H1 (cell line): Measurements from ENCODE around the gene PLCB4. TPM values are rescaled to one million over a fixed set of nuclear protein-coding genes. Genes with fewer than 3 reads are reported as not detected.

Source experiments
- CTCF ChIA-PET: fragments of 300-600 bp; sonication (Branson Sonifier 250); formaldehyde crosslinking; loops from one replicate; lab custom pipeline; 2021; ENCODE audit not compliant: partially characterized antibody; lab: Charles Lee
- POLR2A ChIA-PET: fragments of 300-600 bp; sonication (Branson Sonifier 250); formaldehyde crosslinking; loops from one replicate; lab custom pipeline; 2021; ENCODE audit warnings: inconsistent platforms; ENCODE audit not compliant: partially characterized antibody; lab: Charles Lee
- DNase-seq, 2 experiments: peaks; one replicate each; pipeline versions ENCODE4 v3.0.0 to v3.0.0-alpha.2; 2010 to 2022; ENCODE audit warnings: low spot score in 2 of 2, low read depth in 1 of 2, mixed read lengths in 1 of 2
- FAIRE-seq: peaks from 2 replicates; lab custom pipeline; 2011; peaks lifted over from hg19 to GRCh38; lab: Jason Lieb, UNC
- H2AFZ ChIP-seq: 2 replicates; pipeline ENCODE4 v1.8.1; 2012; ENCODE audit warnings: low read length, inconsistent platforms
- H2AK5ac ChIP-seq: 2 replicates; pipeline ENCODE4 v1.6.1; 2013; ENCODE audit warnings: low read depth, low read length
- H2BK120ac ChIP-seq: replicated peaks from 2 replicates; pipeline ENCODE3; 2013; ENCODE audit warnings: low read depth, low read length, inconsistent platforms
- H2BK12ac ChIP-seq: 2 replicates; pipeline ENCODE4 v1.6.1; 2013; ENCODE audit warnings: low read depth, low read length
- H2BK15ac ChIP-seq: 2 replicates; pipeline ENCODE4 v1.6.1; 2013; ENCODE audit warnings: low read length
- H2BK20ac ChIP-seq: 2 replicates; pipeline ENCODE4 v1.6.1; 2013; ENCODE audit warnings: low read length
- H2BK5ac ChIP-seq: 2 replicates; pipeline ENCODE4 v1.6.1; 2013; ENCODE audit warnings: low read depth, low read length
- H3K14ac ChIP-seq: 2 replicates; pipeline ENCODE4 v1.6.1; 2013; ENCODE audit warnings: inconsistent platforms; ENCODE audit not compliant: insufficient read length
- H3K18ac ChIP-seq: 2 replicates; pipeline ENCODE4 v1.6.1; 2013; ENCODE audit warnings: low read length; ENCODE audit errors: extremely low read depth
- H3K23ac ChIP-seq: 2 replicates; pipeline ENCODE4 v1.6.1; 2013; ENCODE audit warnings: inconsistent platforms; ENCODE audit not compliant: insufficient read length
- H3K23me2 ChIP-seq: 2 replicates; pipeline ENCODE4 v1.6.1; 2013; ENCODE audit warnings: low read depth, low read length
- H3K27ac ChIP-seq: 2 replicates; pipeline ENCODE4 v1.6.1; 2011; ENCODE audit warnings: low read depth, low read length, inconsistent platforms
- H3K27me3 ChIP-seq, 4 experiments: replicated peaks in 1 of 4; 1 replicate in 1 of 4; 2 replicates in 3 of 4; pipeline versions ENCODE4 v1.6.1 to v1.8.1; 2011 to 2013; ENCODE audit warnings: low read length in 3 of 4, mild to moderate bottlenecking in 3 of 4, inconsistent platforms in 2 of 4, mixed read lengths in 2 of 4, moderate library complexity in 1 of 4; ENCODE audit not compliant: control insufficient read depth in 3 of 4, insufficient read depth in 3 of 4; ENCODE audit errors: extremely low read depth in 1 of 4
- H3K36me3 ChIP-seq, 4 experiments: 2 replicates each; pipeline versions ENCODE4 v1.6.1 to v1.8.1; 2011 to 2013; ENCODE audit warnings: mild to moderate bottlenecking in 4 of 4, low read length in 3 of 4, moderate library complexity in 2 of 4, control low read depth in 1 of 4, inconsistent platforms in 1 of 4; ENCODE audit not compliant: insufficient read depth in 4 of 4, control insufficient read depth in 2 of 4
- H3K4ac ChIP-seq: replicated peaks from 2 replicates; pipeline ENCODE3; 2013; ENCODE audit warnings: low read length, low read depth, mixed read lengths, inconsistent platforms; ENCODE audit not compliant: insufficient read length
- H3K4me1 ChIP-seq, 4 experiments: replicated peaks in 1 of 4; 1 replicate in 1 of 4; 2 replicates in 3 of 4; pipeline versions ENCODE4 v1.6.1 to v1.8.1; 2011 to 2013; ENCODE audit warnings: low read length in 3 of 4, inconsistent platforms in 2 of 4, mixed read lengths in 1 of 4; ENCODE audit not compliant: insufficient read depth in 4 of 4, control insufficient read depth in 3 of 4
- H3K4me2 ChIP-seq, 2 experiments: 2 replicates each; pipeline versions ENCODE4 v1.6.1 to v1.8.1; 2011 to 2013; ENCODE audit warnings: low read depth in 2 of 2, low read length in 2 of 2, control low read depth in 1 of 2, inconsistent platforms in 1 of 2, mild to moderate bottlenecking in 1 of 2; ENCODE audit not compliant: insufficient read depth in 1 of 2
- H3K4me3 ChIP-seq, 4 experiments: fragments of 200-600, 300-600 bp in 1 of 4; sonication (generic), shearing (Covaris generic), sonication (Bioruptor Twin) in 1 of 4; 2 replicates each; pipeline versions ENCODE4 v1.5.1 to v1.8.1; 2011 to 2016; ENCODE audit warnings: low read length in 4 of 4, low read depth in 3 of 4, control low read depth in 2 of 4, inconsistent platforms in 2 of 4, mild to moderate bottlenecking in 2 of 4, mixed read lengths in 1 of 4, moderate library complexity in 1 of 4; ENCODE audit not compliant: insufficient read depth in 2 of 4; ENCODE audit errors: extremely low read depth in 1 of 4
- H3K56ac ChIP-seq: replicated peaks from 2 replicates; pipeline ENCODE3; 2013; ENCODE audit warnings: low read depth, mild to moderate bottlenecking, mixed read lengths, low read length, inconsistent platforms; ENCODE audit not compliant: insufficient read length
- H3K79me1 ChIP-seq: 2 replicates; pipeline ENCODE4 v1.6.1; 2013; ENCODE audit warnings: low read depth, low read length, control low read depth
- H3K79me2 ChIP-seq, 2 experiments: 2 replicates each; pipeline versions ENCODE4 v1.6.1 to v1.8.1; 2012 to 2013; ENCODE audit warnings: low read length in 2 of 2, mild to moderate bottlenecking in 2 of 2, inconsistent platforms in 1 of 2; ENCODE audit not compliant: insufficient read depth in 2 of 2, control insufficient read depth in 1 of 2
- H3K9ac ChIP-seq, 4 experiments: replicated peaks in 1 of 4; 1 replicate in 1 of 4; 2 replicates in 3 of 4; pipeline versions ENCODE4 v1.6.1 to v1.8.1; 2011 to 2013; ENCODE audit warnings: low read depth in 3 of 4, low read length in 3 of 4, control low read depth in 2 of 4, mild to moderate bottlenecking in 2 of 4, moderate library complexity in 2 of 4, inconsistent platforms in 1 of 4; ENCODE audit errors: extremely low read depth in 1 of 4
- H3K9me3 ChIP-seq, 2 experiments: 2 replicates each; pipeline versions ENCODE4 v1.6.1 to v1.8.1; 2012 to 2013; ENCODE audit warnings: mild to moderate bottlenecking in 2 of 2, moderate library complexity in 2 of 2, control low read depth in 1 of 2, inconsistent platforms in 1 of 2, low read depth in 1 of 2, low read length in 1 of 2, mixed read lengths in 1 of 2; ENCODE audit not compliant: insufficient read depth in 2 of 2
- H4K20me1 ChIP-seq, 2 experiments: replicated peaks in 1 of 2; 2 replicates each; pipeline versions ENCODE3 to v1.8.1; 2011 to 2013; ENCODE audit warnings: inconsistent platforms in 2 of 2, low read length in 2 of 2, mild to moderate bottlenecking in 1 of 2; ENCODE audit not compliant: insufficient read depth in 2 of 2, control insufficient read depth in 1 of 2
- H4K5ac ChIP-seq: 2 replicates; pipeline ENCODE4 v1.6.1; 2013; ENCODE audit warnings: low read length, low read depth, mixed read lengths, inconsistent platforms; ENCODE audit not compliant: insufficient read length
- H4K8ac ChIP-seq: 2 replicates; pipeline ENCODE4 v1.8.0; 2013; ENCODE audit warnings: mild to moderate bottlenecking, moderate library complexity, low read length, inconsistent platforms; ENCODE audit not compliant: insufficient read depth; ENCODE audit errors: extremely low read depth
- H4K91ac ChIP-seq: replicated peaks from 2 replicates; pipeline ENCODE3; 2013; ENCODE audit warnings: low read length, mixed read lengths, inconsistent platforms; ENCODE audit not compliant: insufficient read length
- WGBS, 2 experiments: shearing (Covaris generic) in 1 of 2; methylation state at CpG; one replicate each; pipeline versions ENCODE4 v1.1.6 to v1.1.7; 2013 to 2015; ENCODE audit warnings: low lambda C conversion rate in 2 of 2, mixed read lengths in 2 of 2, inconsistent platforms in 1 of 2, low coverage in 1 of 2, missing lambda C conversion rate in 1 of 2; ENCODE audit not compliant: insufficient replicate concordance in 2 of 2, insufficient coverage in 1 of 2, insufficient read length in 1 of 2; ENCODE audit errors: extremely low coverage in 1 of 2, missing lambda C conversion rate in 1 of 2; 5-methylcytosine and 5-hydroxymethylcytosine counted together
- polyA plus RNA-seq, 7 experiments: library from polyadenylated mRNA; depleted of rRNA in 3 of 7; stranded (reverse) in 5 of 7; unstranded in 2 of 7; fragments of >200 nt in 5 of 7; fragments of 200-250 nt in 2 of 7; gene quantifications; 1 replicate in 5 of 7; 2 replicates in 1 of 7; 4 replicates in 1 of 7; pipeline versions ENCODE4 v1.2.1 to v1.2.3, GENCODE V29; 2011 to 2013; ENCODE audit warnings: missing spikeins in 2 of 7, mixed read lengths in 2 of 7
- total RNA-seq: library from RNA; stranded (reverse); fragmentation: NEBNext Ultra II Directional; extraction: Animal tissue kit (Norgen Biotek cat#: 25700); gene quantifications from 2 replicates; pipeline ENCODE4 v1.2.1, GENCODE V29; 2021

The PLCB4 gene
- total and polyA plus RNA-seq, 2 of the 8 experiments (the other 6 are each of a cell fraction or from before 2014, with no cell fraction given) = 3.2 to 14.1 TPM

DNA sequence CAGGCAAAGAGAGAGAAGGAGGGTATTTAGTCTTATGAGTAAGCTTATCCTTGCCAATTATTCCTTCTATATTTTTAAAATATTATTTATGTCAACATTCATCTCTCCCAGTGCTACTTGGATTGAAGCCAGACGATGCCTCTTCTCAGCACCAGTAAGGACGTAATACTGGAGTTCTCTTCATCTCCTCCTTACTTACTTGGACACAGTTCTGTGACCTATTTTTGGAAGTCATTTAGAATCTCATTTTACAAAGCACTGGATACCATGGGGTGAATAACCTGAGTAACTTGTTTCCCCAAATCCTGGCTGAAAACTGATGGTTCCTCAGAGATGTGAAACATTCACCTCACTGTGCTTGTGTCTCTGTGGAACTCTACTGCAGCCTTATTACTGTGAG lies 308.1 kb downstream of the PLCB4 start:
- Histone ChIP-seq H4K20me1 (no peaks in the 10 kb centered on the region), H3K27ac (no peak overlapping the region), H3K79me1 (no peaks in the 10 kb centered on the region), H4K8ac (no peak overlapping the region), H3K23me2 (no peaks in the 10 kb centered on the region), H3K23ac (no peak overlapping the region), H3K27me3 (no peaks in the 10 kb centered on the region), H3K14ac (no peak overlapping the region), H3K4me1 (peaks cover 0 to 11% (median 1%) of the 10 kb centered on the region in 4 experiments; a peak in 1 of 7 replicates), H3K79me2 (no peaks in the 10 kb centered on the region), H3K9ac (no peak overlapping the region), H3K4me3 (no peak overlapping the region), H3K18ac (no peak overlapping the region), H2BK15ac (no peak overlapping the region), H2BK120ac (no peak overlapping the region), H2BK20ac (no peak overlapping the region), H2AK5ac (no peak overlapping the region), H2BK12ac (no peak overlapping the region), H3K56ac (no peak overlapping the region), H4K5ac (no peak overlapping the region), H2BK5ac (no peak overlapping the region), H3K4ac (no peak overlapping the region), H4K91ac (no peak overlapping the region), H3K4me2 (no peak overlapping the region), H2AFZ (no peak overlapping the region), H3K9me3 (no peaks in the 10 kb centered on the region), H3K36me3 (peaks cover 0 to 4% (median 0%) of the 10 kb centered on the region in 4 experiments; a peak in 2 of 8 replicates)
- DNase-seq = no peak
- POLR2A ChIA-PET = no interaction called here
- WGBS, 2 experiments = 85% methylated on average over 2 of the region's 2 CpGs; no CpG with 5 or more reads in 1 of the 2 experiments
- CTCF ChIA-PET = interaction anchor here (1.0 to 2.8 kb wide), 6 partner anchors 9 to 31 kb away, joined by 3 to 11 read pairs (median 4); no protein-coding TSS in a partner anchor
- no peak for FAIRE-seq
